Measurements from ENCODE around the gene HOXB5. TPM values are rescaled to one million over a fixed set of nuclear protein-coding genes. Genes with fewer than 3 reads are reported as not detected.

HOXB5 gene
- total RNA-seq, 1 donor from 2014 or later = not detected

DNA sequence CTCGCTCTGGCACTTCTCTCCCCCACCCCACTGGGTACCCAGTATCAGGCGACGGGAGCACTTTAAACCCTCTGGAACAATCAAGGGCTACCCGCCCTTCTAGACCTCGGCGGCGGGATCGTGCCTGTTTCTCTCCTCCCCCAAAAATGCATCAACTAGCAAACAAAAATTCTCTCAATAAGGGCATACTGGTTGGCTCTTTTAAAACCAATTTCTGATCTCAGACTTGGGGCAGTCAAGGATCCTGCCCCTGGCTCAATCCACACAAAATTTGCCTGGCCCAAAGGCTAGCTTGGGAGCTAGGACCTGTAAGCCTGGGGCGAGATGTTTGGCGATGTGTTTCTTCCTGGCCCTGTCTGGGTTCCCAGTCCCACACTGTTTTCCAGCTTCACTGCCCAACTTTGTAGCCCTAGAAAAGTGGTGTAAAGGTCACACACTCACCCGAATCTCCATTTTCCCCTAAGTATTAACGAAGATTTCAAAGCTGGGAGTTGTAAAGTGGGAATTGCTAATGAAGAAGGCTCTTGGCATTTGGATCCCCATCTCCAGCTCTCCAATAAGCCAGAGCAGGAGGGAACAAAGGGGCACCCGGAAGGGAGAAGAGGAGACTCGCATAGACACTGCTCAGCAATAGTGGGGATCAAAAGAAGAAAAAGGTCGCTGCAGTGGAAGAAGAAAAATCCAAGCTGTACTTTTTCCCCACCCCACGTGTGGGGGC is 34.3 kb downstream of the HOXB5 start:
- DNase-seq = no peak

DNA sequence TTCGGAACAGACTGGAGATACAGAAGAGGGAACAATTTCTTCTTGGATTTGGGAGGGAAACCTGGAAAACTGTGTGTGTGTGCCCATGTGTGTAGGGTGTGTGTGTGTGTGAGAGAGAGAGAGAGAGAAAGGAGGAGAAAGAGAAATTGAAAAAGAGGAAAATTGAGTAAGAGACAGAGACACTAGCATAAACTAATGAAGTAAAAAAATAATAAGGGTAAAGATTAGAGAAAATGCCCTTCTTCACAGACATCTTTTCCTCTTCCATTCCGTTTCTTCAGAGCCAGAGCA is 34.8 kb downstream of the HOXB5 start:
- no peak for DNase-seq

DNA sequence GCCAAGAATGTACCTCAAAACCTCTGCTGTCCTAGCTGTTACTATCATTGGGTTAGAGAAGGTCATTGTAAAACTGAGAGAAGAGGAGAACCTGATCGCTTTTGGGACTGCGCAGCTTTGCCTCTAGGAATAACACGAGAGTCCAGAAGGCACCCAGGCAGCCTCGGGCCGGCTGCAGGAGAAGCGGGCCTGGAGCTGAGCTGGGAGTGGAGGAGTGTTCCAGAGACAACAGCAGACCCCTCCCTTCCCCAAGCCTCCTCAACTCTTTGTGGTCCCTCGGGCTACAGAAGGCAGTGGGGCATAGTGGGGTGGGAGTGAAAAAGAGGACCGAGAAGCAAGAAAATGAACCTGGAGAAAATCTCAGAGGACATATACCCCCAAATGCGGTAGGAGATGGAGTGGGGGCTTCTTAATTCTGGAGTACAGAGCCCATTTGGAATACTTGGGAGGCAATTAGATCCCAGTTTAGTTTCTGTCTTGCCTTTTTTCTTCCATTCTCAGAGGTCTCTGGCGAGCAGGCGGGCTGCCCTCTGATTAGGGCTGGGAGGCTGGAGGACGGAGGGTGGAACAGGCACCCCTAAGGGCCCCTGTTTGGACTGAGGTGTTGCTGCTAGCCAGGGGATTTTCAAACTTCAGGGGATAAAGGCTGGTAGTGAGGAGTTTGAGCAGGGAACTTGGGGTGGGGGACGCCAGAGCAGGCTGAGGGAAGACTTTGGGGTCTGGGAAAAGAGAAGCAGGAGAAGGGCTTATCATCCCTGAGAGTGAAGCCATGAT is 35.3 kb downstream of the HOXB5 start:
- DNase-seq = peak; percentile 1

DNA sequence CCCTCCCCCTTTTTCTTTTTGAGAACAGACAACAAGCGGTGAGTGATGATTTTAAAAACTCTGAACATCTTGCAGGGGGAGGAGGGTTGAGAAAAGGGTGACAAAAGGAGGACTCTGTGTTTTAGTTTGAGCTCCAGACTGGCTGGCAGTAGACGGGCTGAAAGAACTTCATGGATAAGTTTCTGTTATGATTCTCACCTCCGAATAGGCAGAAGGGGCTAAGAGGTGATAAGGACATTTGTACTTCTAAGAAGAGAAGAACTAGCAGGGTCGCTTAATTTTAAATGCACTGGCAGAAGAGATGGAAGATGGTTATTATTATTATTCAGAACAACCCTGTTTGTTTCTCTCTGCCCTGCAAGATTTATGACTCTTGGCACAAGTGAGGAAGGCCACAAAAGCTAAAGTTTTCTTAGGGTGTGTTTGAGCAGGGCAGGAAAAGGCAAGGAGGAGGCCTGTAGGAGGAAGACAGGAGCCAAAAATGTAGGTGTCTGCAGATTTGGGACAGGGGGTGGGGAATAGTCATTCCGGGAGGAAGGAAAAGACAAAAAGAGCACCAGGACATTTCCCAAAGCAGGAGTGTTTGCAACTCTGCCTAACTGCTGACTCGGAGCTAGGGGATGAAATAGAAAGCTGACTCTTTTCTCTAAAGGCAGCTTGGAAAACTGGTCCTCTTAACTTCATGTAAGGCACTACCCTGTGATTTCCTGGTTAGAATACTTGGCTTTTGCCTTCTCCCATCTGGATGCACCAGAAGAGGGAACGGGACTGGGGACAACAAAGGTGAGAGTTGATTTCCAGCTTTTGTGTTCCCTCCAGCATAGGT is 36.8 kb downstream of the HOXB5 start:
- DNase-seq = peak; percentile 0

DNA sequence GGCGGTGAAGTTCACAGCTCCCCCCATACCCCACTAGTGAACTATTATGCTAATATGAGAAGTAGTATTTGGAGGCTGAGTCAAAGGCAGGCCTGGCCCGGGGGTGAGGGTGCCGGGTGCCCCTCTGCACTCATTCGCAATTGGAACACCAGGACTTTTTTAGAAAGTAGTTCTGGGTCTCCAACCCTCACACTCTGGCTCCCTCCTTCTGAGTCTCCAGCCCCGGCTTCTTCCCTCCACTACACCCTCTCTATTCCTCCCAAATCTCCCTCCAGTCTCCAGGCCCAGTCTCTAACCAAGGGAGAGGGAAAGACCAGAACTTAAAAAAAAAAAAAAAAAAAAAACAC is 37.4 kb downstream of the HOXB5 start:
- peak; percentile 3 for DNase-seq

DNA sequence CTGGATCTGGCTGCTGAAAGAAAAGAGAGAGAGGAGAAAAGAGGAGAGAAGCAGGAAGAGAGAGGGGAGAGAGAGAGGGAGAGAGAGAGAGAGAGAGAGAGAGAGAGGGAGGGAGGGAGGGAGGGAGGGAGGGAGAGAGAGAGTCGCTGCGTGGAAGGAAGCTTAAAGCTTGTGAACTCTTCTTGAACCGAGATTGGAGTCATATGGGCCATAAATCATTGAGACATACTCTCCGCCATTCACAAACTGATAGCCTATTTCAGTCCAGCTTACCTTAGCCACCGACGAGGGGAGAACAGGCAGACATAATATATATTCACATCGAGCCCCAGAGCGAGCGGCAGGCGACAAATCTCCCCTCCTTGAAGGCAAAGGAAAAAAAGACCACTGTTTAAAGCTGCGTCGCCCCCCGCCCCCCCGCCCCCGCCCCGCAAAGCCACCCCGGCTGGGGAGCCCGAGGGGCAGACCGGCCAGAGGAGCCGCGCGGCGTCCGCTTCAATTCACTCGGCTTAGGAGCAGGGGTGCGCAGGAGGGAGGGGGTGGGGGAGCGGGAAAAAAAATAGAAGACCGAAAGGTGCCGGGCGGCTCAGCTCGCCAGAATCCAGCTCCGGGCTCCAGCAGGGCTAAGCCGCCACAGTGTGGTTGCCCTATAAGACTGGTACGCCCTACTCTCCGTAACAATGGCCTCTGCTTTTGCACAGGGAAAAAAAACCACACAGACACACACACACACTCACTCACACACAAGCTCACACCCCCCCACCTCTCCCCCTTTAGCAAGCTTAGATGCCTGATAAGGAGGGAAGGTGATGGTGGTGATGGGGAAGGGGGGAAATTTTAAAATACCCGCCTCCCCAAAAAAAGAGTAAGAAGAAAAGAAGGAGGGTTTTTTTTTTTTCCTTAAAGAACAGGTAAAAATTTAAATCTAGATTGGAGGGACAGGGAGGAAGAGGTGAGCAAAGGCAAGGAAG is 38.0 kb downstream of the HOXB5 start:
- peak; percentile 72 for DNase-seq

DNA sequence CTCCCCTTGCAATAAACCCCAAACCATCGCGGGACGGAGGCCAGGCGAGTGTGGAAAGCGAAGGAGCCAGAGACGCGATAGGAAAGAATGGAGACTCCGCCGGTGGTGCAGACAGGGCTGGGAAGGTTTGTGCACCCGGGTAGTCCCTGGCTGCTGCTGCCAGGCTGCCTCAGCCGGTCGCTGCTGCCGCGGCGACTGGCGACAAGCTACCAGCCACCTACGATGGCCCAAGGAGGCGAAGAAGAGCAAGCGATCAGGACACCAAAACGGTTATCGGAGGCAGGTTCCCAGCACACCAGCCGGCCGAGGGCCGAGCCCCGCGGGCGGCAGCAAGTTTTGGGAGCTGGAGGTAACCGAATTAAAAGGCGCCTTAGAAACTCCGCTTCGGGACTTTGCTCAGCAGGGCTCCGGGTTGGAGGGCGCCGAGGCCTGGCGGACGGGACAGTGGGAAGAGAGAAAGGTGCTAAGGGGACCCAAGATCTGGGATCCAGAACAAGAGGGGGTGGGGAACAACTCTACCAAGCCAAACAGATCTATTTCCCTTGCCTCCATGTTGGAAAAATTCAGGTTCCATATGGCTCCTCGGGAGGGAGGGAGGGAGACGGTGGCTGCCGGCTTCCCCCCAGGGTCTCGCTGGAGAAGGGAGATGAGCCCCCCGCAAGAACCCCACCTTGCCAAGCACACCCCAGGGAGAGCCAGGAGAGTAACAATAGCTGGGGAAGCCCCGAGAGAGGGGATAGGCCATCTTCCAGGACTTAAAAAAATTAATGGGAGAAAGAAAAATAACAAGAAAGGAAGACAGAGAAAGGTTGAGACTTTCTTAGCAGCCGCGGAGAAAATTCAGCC is 38.9 kb downstream of the HOXB5 start:
- peak; percentile 36 for DNase-seq

DNA sequence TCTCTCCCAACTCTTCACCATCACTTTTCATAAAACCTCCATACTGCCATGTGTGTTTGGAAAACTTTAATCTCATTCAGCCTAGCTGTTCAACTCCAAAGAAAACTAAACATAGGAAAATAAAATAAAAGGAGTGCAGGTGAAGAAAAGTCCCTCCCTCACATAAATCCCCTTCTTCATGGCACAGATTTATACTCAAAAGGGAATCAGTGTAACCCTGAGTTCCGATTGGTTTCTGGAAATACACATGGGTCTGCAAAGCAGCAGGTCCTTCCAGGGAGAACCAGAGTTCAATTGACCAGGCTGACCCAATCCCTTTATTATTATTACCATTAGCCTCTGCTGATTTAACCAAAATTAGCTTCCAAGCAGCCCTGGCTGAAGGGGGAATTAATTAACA is 39.8 kb downstream of the HOXB5 start:
- peak; percentile 3 for DNase-seq

DNA sequence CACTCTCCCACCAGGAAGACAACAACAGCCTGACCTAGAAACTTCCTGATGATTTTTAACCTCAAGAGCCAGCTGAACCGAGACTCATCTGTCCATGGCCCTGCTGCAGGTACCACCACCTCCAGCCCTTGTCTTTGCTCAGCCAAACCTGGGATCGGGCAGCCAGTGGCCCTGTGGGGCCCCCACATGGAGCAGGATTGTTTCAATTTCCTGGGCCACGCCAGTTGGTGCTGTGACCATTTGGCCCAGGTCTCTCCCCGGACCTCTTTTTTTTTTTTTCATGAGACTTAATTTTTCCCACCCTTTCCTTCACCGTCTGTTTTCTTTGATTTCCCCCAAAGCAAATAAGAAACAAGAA is 40.4 kb downstream of the HOXB5 start:
- DNase-seq = peak; percentile 5

DNA sequence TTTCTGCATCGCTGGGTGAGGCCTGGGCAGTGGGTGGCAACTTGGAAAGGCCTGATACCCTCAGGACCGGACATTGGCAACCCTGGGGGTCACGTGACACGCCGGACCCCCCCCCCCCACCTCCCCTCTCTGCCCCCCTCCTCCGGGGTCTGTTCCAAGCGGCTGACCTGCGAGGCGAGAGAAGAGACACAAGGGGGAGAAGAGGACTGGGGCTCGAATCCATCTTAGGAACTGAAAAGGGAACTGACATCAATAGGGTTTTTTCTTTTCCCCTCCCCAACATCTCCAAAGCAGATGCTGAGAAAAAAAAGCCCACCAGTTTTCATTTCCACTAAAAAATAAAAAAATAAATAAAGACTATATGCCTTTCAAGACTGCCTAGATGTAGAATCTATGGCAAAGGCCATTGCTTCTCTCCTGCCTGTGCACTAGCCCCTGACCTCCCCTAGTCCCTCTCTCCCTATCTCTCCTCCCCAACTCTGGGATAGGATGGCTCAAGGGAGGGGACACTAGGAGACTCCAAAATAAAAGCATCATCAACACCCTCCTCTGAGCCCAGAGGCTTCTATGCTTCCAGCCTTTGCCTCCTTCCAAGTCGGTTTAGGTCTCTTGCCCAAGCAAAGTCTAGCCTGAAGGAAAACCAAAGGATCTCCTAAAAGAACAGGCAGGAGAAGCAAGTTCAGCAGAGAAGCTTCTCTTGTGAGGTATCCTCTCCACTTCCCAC is 41.0 kb downstream of the HOXB5 start:
- DNase-seq = peak; percentile 28

DNA sequence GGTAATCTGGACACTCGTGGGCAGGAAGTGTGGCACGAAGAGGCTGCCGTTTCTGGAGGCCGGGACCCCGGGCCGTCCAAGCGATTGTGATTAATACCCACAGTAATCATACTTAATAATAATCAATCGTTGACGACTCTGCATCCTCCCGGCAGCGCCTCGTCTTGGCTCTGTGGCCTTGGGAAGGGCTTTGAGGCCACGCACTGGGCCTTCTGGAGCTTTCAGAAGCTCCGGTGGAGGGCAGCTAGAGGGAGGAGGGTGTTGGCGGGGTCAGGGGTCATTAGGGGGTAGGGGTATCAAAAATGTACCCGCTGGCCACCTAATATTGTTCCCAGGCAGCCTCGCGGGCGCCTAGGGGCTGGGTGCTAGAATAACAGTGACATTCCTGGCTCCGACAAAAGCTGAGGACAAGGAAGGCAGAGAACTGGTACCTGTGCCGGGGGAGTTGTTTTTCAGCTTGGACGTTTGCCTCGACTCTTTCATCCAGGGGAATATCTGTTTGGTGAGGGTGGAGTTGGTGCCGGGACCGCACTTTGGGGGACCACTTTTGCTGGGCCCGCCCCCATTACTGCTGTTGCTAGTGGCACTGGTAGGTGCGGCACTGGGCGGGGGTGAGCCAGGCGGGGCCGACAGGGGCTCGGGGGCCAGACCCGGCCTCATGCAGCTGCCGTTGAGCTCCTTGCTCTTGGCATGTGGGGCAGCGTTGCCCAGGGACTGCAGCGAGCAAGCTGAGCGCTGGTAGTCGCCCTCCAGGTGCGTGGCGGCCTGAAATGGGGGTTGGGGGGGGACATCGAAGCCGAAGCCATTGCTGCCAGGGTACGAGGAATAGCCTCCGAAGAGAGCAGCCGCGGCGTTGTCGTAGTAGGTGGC is 41.7 kb downstream of the HOXB5 start:
- peak; percentile 42 for DNase-seq

DNA sequence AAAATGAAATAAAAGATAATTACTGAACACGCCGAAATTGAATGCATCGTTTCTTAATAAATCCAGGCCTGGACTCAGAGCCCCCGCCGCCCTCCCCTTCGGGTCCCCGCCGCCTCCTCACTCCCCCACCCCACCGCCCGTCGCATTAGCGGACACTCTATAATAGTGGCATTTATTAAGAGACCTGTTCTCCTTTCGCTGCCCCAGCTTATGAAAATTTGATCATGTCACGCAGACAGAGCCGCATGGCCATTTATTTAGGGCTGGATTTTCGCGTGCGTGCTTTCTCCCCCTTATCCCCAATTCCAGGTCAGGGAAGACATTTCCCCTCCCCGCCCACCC is 42.4 kb downstream of the HOXB5 start:
- DNase-seq = peak; percentile 9

DNA sequence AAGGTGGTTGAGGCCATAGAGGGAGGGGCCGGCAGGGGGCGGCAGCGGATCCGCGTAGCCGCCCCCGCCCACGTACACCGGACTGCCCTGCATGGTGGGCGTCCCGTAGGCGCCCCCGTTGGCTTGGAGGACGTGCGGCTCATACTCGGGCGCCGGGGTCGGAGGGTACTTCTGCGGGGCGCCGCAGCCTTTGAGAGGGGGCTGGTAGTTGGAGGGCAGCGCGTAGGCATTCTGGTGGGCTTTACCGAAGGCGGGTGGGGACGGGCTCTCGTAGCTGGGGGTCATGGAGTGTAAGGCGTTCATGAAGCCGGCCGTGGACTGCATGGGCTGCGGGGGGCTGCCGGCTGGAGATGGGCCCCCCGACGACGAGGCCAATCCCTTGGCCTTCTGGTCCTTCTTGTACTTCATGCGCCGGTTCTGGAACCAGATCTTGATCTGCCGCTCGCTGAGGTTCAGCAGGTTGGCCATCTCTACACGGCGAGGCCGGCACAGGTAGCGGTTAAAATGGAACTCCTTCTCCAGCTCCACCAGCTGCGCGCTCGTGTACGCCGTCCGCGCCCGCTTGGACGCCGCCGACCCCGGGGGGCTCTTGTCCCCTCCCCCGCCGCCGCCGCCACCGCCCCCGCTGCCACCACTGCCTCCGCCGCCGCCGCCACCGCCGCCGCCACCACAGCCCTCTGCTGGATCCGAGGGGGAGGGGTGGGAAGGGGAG is 42.9 kb downstream of the HOXB5 start:
- DNase-seq = no peak

DNA sequence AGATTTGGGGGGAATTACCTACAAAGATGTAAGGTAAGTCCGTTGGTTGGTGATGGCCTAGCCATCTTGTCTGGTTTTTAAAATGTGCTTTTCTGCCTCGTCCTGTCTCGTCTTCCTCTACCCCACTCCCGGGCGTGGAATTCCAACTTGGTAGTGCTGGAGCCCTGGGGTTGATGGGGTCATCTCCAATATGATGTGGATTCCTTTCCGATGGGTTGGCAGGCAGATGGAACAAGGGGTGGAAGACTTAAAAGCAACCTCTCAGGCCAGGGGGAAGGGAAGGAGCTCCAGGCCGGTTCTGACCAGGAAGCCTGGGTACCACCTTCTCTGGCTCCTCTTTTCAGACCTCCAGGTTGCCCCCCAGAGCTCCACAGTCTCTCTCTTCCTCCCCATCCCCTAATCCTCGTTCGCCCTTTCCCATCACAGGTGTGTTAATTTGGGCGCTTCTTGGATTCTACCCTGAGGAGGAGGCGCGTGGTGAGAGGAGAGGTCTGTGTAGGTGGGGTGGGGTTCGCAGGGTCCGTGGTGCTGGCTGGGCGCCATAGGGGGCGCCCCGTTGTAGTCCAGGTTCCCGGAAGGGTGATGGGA is 43.6 kb downstream of the HOXB5 start:
- no peak for DNase-seq

DNA sequence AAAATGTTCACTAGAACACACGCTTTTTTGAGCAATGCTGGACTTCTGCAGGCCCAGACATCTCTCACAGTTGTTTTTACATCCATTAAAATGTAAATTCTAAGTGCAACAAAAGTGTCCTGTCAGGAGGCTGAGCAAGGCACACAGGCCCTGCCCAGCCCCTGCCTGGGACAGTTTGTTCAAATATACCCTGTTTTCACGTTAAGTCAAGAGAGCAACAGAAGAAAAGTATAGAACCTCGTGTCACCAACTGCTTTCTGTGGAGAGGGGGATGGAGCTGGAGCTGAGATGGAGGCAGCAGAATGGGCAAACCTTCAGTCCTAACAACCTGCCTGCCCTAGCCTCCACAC is 44.3 kb downstream of the HOXB5 start:
- no peak for DNase-seq

DNA sequence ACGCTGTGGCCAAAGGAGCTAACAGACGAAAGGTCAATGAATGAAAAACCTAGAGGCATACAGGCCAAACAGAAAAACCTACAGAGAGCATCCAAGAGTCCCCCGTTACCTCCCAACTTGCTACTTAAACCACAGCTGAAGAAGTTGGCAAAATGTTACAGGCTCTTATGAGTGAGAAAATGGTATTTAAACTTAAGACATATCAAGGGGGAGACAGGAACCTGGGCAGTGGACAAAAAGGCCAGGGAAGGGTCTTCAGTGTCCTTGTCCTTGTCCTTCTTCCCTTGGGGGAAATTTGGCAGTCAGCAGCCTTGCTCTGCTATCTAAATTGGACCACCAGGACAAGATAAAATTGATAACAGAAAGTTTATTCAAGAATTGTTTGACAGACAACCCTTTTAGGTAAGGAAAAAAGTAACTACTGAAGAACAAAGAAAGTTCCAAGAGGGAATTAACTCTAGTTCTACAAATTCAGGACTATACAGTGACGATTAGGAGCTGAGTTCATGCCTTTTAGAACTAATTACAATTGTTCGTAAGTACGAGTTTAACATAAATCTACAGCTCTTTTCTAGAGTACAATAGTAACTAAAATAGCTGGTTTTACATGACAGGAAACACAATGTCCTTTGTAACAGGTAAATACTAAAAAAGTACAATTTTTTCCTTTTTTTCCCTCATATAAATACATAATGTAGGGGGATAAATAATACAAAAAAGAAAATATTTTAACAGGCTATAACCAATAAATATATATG is 44.9 kb downstream of the HOXB5 start:
- no peak for DNase-seq

DNA sequence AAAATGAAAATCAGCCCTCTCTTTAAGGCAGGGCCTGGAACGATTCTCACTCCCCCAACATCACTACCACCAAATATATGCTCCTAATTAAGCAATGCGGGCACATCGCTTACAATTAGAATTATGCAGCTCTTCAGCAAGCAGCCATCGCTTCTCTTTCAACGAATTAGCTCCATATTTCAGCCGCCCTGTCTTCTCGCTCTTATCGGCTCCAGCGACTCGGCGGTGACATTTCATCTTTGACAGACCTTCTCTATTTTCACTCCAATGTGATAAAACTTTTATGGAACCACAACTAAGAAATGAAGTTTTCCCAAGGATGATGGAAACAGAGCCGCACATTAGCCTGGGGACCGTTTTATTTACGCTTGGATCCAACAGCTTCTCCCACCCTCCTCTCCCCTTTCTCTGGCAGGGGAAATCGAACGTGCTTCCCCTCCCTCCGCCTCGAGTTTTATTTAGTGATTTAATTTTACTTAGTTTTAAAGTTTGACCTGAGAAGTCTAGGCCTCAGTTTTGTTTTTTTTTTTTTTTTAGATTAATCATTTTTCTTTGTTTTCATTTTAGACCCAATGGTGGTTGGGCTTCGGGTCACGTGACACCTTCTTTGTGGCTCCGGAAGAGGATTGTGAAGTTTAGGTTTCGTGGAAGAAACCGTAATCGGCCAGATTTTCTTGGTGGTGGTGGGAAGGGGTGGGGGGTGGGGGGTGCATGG is 45.6 kb downstream of the HOXB5 start:
- peak; percentile 68 for DNase-seq
